GM12878 (cell line): ENCODE results near the gene EPS8. TPM values are rescaled to one million over a fixed set of nuclear protein-coding genes. Genes with fewer than 3 reads are reported as not detected.
A peak's percentile ranks its signal among the peaks of the same experiment; 100 is the strongest.

Experiments
- ATAC-seq: fragments of 200-7000 bp; cut with Tn5 transposase; 3 replicates; pipeline ENCODE4 v1.9.1; 2020; ENCODE audit warnings: mild to moderate bottlenecking, moderate library complexity
- BruUV-seq: library from RNA; stranded (reverse); fragments of 400-500 nt; replicated peaks from 2 replicates; lab custom pipeline; 2021; lab: Mats Ljungman, UMichigan
- CTCF ChIA-PET: fragments of 300-600 bp; sonication (Branson Sonifier 250); formaldehyde crosslinking; extraction: SDS; loops from one replicate; lab custom pipeline; 2021; ENCODE audit warnings: inconsistent platforms; lab: Yijun Ruan, JAX
- POLR2A ChIA-PET: fragments of 350-600 bp; formaldehyde crosslinking; extraction: SDS; loops from one replicate; lab custom pipeline; 2021; ENCODE audit warnings: inconsistent platforms; lab: Charles Lee
- RAD21 ChIA-PET: fragments of 300-600 bp; sonication (Branson Sonifier 250); formaldehyde crosslinking; loops from one replicate; lab custom pipeline; 2023; ENCODE audit warnings: antibody characterized with exemption; ENCODE audit not compliant: unreplicated experiment; lab: Charles Lee
- SMC1A ChIA-PET: fragments of 300-600 bp; sonication (Branson Sonifier 250); formaldehyde crosslinking; loops from one replicate; lab custom pipeline; 2023; ENCODE audit not compliant: unreplicated experiment, uncharacterized antibody; lab: Charles Lee
- DNase-seq: peaks from one replicate; pipeline ENCODE4 v3.0.0-alpha.2; 2011; ENCODE audit warnings: low read depth, low spot score
- FAIRE-seq: peaks from 3 replicates; lab custom pipeline; 2011; peaks lifted over from hg19 to GRCh38; lab: Jason Lieb, UNC
- H2AFZ ChIP-seq: 2 replicates; pipeline ENCODE4 v1.6.0; 2011; ENCODE audit warnings: low read depth, low read length, control low read depth; ENCODE audit not compliant: control insufficient read depth
- H3K27ac ChIP-seq: 2 replicates; pipeline ENCODE4 v1.5.1; 2011; ENCODE audit warnings: control low read depth; ENCODE audit not compliant: control insufficient read depth, insufficient read depth
- H3K27me3 ChIP-seq, 2 experiments: replicated peaks in 1 of 2; 2 replicates each; pipeline versions ENCODE4 v1.6.0 to v1.6.1; 2011; ENCODE audit warnings: low read length in 1 of 2; ENCODE audit not compliant: control insufficient read depth in 2 of 2, insufficient read depth in 2 of 2
- H3K36me3 ChIP-seq, 2 experiments: 2 replicates each; pipeline ENCODE4 v1.5.1; 2011; ENCODE audit warnings: low read length in 1 of 2; ENCODE audit not compliant: control insufficient read depth in 2 of 2, insufficient read depth in 2 of 2
- H3K4me1 ChIP-seq: 2 replicates; pipeline ENCODE4 v1.6.1; 2011; ENCODE audit warnings: mild to moderate bottlenecking, low read length, moderate library complexity, mixed read lengths; ENCODE audit not compliant: control insufficient read depth, insufficient read depth
- H3K4me2 ChIP-seq: 2 replicates; pipeline ENCODE4 v1.6.0; 2011; ENCODE audit warnings: control low read depth; ENCODE audit not compliant: control insufficient read depth, insufficient read depth
- H3K4me3 ChIP-seq: fragments of 200-600 bp; sonication (generic); 2 replicates; pipeline ENCODE4 v1.5.1; 2016
- H3K79me2 ChIP-seq: 2 replicates; pipeline ENCODE4 v1.6.0; 2011; ENCODE audit warnings: low read length; ENCODE audit not compliant: control insufficient read depth, insufficient read depth
- H3K9ac ChIP-seq: 2 replicates; pipeline ENCODE4 v1.8.0; 2011; ENCODE audit warnings: low read length, control low read depth, mixed read lengths; ENCODE audit not compliant: control insufficient read depth, insufficient read depth
- H3K9me3 ChIP-seq: replicated peaks from 3 replicates; pipeline ENCODE4 v1.5.1; 2011; ENCODE audit warnings: mild to moderate bottlenecking, low read length; ENCODE audit not compliant: control insufficient read depth, insufficient read depth
- H4K20me1 ChIP-seq: 2 replicates; pipeline ENCODE4 v1.6.0; 2011; ENCODE audit not compliant: control insufficient read depth, insufficient read depth
- ATF2 ChIP-seq: IDR thresholded peaks from 2 replicates; pipeline ENCODE4 v1.6.1; 2012; ENCODE audit warnings: low read length, inconsistent platforms
- E2F4 ChIP-seq: IDR thresholded peaks from 2 replicates; pipeline ENCODE4 v1.6.1; 2012; ENCODE audit warnings: low read depth, low read length, improper control_type of control experiment
- EP300 ChIP-seq, 2 experiments: fragments of 150-350 bp in 1 of 2; IDR thresholded peaks; 2 replicates each; pipeline ENCODE4 v1.6.1; 2011 to 2012; ENCODE audit warnings: low read depth in 2 of 2, low read length in 2 of 2, borderline replicate concordance in 1 of 2, improper control_type of control experiment in 1 of 2, inconsistent platforms in 1 of 2; ENCODE audit not compliant: control insufficient read depth in 1 of 2
- FOXK2 ChIP-seq: fragments of 450-650 bp; IDR thresholded peaks from 2 replicates; pipeline ENCODE4 v1.6.1; 2017; ENCODE audit warnings: mild to moderate bottlenecking, moderate library complexity
- MTA2 ChIP-seq: fragments of 450-650 bp; IDR thresholded peaks from 2 replicates; pipeline ENCODE4 v1.6.1; 2016; ENCODE audit warnings: low read depth, mild to moderate bottlenecking, moderate library complexity
- NKRF ChIP-seq: fragments of 450-650 bp; conservative IDR thresholded peaks from 2 replicates; pipeline ENCODE4 v1.6.1; 2017; ENCODE audit warnings: mild to moderate bottlenecking, moderate library complexity
- NR2F1 ChIP-seq: fragments of 450-650 bp; conservative IDR thresholded peaks from 2 replicates; pipeline ENCODE4 v1.6.1; 2017; ENCODE audit warnings: mild to moderate bottlenecking
- NRF1 ChIP-seq: conservative IDR thresholded peaks from 2 replicates; pipeline ENCODE4 v1.6.1; 2011; ENCODE audit warnings: mild to moderate bottlenecking, low read depth, low read length, improper control_type of control experiment
- SMC3 ChIP-seq: IDR thresholded peaks from 2 replicates; pipeline ENCODE4 v1.6.1; 2011; ENCODE audit warnings: low read length, improper control_type of control experiment, borderline replicate concordance
- SPI1 ChIP-seq: IDR thresholded peaks from 2 replicates; pipeline ENCODE4 v1.6.1; 2011; ENCODE audit warnings: low read depth, mild to moderate bottlenecking, low read length, moderate library complexity, borderline replicate concordance; ENCODE audit not compliant: insufficient read depth
- ZNF274 ChIP-seq: IDR thresholded peaks from one replicate; pipeline ENCODE4 v1.8.0; 2011; ENCODE audit not compliant: insufficient read length, insufficient read depth
- WGBS: methylation state at CpG from one replicate; pipeline ENCODE4 v1.1.6; 2016; ENCODE audit warnings: low lambda C conversion rate; ENCODE audit not compliant: insufficient replicate concordance, insufficient coverage; ENCODE audit errors: missing lambda C conversion rate; 5-methylcytosine and 5-hydroxymethylcytosine counted together
- in situ Hi-C: fragments of 300-500 bp; cut with MboI; formaldehyde crosslinking; loops from 9 replicates; pipeline ENCODE4 v1.14.3; 2018; ENCODE audit warnings: mixed read lengths
- intact Hi-C: fragments of 100-400 bp; cut with micrococcal nuclease; formaldehyde crosslinking; loops from one replicate; pipeline ENCODE4 v1.14.2; 2022; ENCODE audit not compliant: unreplicated experiment
- polyA plus RNA-seq, 11 experiments: library from polyadenylated mRNA; depleted of rRNA in 4 of 11; unstranded in 6 of 11; stranded (reverse) in 5 of 11; fragments of >200 nt; fragmentation: Nextera tagmentation in 4 of 11; fragmentation: Illumina TruSeq in 1 of 11; extraction: Ambion mirVana in 4 of 11; extraction: Trizol in 1 of 11; gene quantifications; 1 replicate in 1 of 11; 2 replicates in 10 of 11; pipeline versions ENCODE4 v1.2.1 to v1.2.3, GENCODE V29; 2011 to 2016; ENCODE audit warnings: inconsistent platforms in 2 of 11, missing spikeins in 2 of 11, low read depth in 1 of 11
- total RNA-seq, 4 experiments: library from RNA; depleted of rRNA in 3 of 4; stranded (reverse); fragments of >200 nt in 3 of 4; fragmentation: Illumina TruSeq in 1 of 4; extraction: Trizol in 1 of 4; gene quantifications; 2 replicates each; pipeline versions ENCODE4 v1.2.1 to v1.2.3, GENCODE V29; 2013 to 2021

EPS8 gene
- total and polyA plus RNA-seq, 10 of the 15 experiments (the other 5 are each of a cell fraction or from before 2014, with no cell fraction given) = 1.3 to 127 (median 3.4) TPM

GRCh38 chr12:15688838-15689625 lies 100.2 kb downstream of the EPS8 start (continued):
- TF ChIP-seq E2F4 (no peak), NKRF (no peak), MTA2 (peak; percentile 17; the same call in 1 of the 2 replicates)

GRCh38 chr12:15688202-15688736 lies 100.9 kb downstream of the EPS8 start:
- no peaks in the 10 kb centered on the region for H4K20me1 ChIP-seq
- no peaks in the 10 kb centered on the region for H3K27me3 ChIP-seq
- WGBS = 76% methylated on average over 8 of the region's 8 CpGs
- H3K4me1 ChIP-seq = 0 out of 2 replicates have a peak, but pooled peaks cover 7% of the 10 kb centered on the region
- BruUV-seq = no TSS peak
- ChIA-PET POLR2A (interaction anchor here (0.9 to 2.1 kb wide), 7 partner anchors 9 to 101 kb away, joined by 3 to 12 read pairs (median 6); partner anchors contain the start of gene EPS8), CTCF (interaction anchor here (0.8 to 2.6 kb wide), 5 partner anchors 10 to 85 kb away, joined by 3 to 11 read pairs (median 7); no protein-coding TSS in a partner anchor), RAD21 (interaction anchor here (0.6 to 2.9 kb wide), 11 partner anchors 9 to 159 kb away, joined by 3 to 11 read pairs (median 4); partner anchors contain the start of gene EPS8), SMC1A (interaction anchor here (0.7 to 3.6 kb wide), 16 partner anchors 7 to 120 kb away, joined by 3 to 30 read pairs (median 4); no protein-coding TSS in a partner anchor)
- no peak overlapping the region for H3K4me3 ChIP-seq
- no peaks in the 10 kb centered on the region for H3K36me3 ChIP-seq
- H3K27ac ChIP-seq = no peak overlapping the region
- DNase-seq (no peak), FAIRE-seq (no peak), ATAC-seq (peak; percentile 85)
- intact Hi-C loops (loop anchor here (2.0 to 5.0 kb wide), 2 partner anchors 85 to 99 kb away; partner anchors contain the start of gene EPS8), in situ Hi-C loops (no loop called here)
- no peak overlapping the region for H2AFZ ChIP-seq
- no peak overlapping the region for H3K9ac ChIP-seq
- H3K9me3 ChIP-seq = no peaks in the 10 kb centered on the region; the same call in 2 of the 3 replicates
- H3K79me2 ChIP-seq = no peaks in the 10 kb centered on the region
- no peak overlapping the region for H3K4me2 ChIP-seq
- no peak for TF ChIP-seq ATF2
- no peak for TF ChIP-seq EP300 (IDR thresholded peaks at IDR 0.05; ENCODE audit: borderline replicate concordance in 1 of 2, control insufficient read depth in 1 of 2, low read depth in 2 of 2, low read length in 2 of 2)
- TF ChIP-seq SPI1 = peak; percentile 69; the same call in 1 of the 2 replicates
- no peak for TF ChIP-seq ZNF274
- no peak for TF ChIP-seq FOXK2
- no peak for TF ChIP-seq NKRF
- no peak for TF ChIP-seq SMC3
- no peak for TF ChIP-seq NR2F1
- no peak for TF ChIP-seq NRF1
